ENCODE results near the gene CABYR.

DNA sequence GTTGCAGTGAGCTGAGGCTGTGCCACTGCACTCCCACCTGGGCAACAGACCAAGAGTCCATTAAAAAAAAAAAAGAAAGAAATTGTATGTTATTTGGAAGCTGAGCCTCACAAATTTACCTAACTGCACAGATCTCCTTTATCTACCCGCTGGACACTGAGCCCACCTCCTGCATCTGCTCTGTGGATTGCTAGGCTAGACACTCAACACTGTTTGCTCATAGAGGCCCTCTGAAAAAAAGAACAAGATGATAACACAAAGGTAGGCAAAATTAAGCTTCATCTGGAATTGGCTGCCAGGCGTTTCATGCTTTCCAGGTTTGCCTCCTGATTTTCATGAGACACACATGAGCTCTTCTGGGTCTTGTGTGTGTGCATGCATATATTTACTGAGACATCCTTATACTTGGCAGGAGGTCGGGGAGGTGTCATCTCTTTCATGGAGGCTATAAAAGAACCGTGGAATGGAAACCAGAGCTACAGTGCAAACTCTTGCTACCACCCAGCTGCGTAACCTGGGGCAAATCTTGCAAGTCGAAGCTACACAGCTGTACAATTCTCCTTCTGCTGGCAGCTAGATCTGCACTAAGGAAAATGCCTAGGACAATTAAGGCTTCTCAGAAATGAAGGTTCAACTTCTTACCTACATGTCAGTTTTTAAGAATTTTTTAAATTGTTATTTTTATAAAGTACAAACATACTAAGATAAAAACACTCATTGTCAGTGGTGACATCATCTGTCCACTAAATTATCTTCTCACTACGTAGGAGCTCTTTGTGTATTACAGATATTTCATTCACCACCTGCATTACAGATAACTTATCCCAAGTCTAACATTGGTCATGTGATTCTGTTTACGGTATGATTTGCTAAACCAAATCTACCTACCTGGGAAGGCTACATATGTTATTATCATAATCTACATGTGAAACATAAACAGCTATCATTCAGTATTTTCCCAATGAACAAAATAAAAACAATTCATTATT lies 63.1 kb downstream of the CABYR start:
- TF ChIP-seq, protein P1, sequence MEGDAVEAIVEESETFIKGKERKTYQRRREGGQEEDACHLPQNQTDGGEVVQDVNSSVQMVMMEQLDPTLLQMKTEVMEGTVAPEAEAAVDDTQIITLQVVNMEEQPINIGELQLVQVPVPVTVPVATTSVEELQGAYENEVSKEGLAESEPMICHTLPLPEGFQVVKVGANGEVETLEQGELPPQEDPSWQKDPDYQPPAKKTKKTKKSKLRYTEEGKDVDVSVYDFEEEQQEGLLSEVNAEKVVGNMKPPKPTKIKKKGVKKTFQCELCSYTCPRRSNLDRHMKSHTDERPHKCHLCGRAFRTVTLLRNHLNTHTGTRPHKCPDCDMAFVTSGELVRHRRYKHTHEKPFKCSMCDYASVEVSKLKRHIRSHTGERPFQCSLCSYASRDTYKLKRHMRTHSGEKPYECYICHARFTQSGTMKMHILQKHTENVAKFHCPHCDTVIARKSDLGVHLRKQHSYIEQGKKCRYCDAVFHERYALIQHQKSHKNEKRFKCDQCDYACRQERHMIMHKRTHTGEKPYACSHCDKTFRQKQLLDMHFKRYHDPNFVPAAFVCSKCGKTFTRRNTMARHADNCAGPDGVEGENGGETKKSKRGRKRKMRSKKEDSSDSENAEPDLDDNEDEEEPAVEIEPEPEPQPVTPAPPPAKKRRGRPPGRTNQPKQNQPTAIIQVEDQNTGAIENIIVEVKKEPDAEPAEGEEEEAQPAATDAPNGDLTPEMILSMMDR (IDR thresholded peaks at IDR 0.05): no peak
- no peak for TF ChIP-seq POLR2A (IDR thresholded peaks at IDR 0.05)
